NCI-H1105 treated with DMSO at 0.1 percent for 48 hours (cell line): ENCODE data around the gene ITGA4.

Experiments
- DNase-seq: peaks from one replicate; lab custom pipeline; 2025; lab: John Stamatoyannopoulos, UW

Gene ITGA4

DNA sequence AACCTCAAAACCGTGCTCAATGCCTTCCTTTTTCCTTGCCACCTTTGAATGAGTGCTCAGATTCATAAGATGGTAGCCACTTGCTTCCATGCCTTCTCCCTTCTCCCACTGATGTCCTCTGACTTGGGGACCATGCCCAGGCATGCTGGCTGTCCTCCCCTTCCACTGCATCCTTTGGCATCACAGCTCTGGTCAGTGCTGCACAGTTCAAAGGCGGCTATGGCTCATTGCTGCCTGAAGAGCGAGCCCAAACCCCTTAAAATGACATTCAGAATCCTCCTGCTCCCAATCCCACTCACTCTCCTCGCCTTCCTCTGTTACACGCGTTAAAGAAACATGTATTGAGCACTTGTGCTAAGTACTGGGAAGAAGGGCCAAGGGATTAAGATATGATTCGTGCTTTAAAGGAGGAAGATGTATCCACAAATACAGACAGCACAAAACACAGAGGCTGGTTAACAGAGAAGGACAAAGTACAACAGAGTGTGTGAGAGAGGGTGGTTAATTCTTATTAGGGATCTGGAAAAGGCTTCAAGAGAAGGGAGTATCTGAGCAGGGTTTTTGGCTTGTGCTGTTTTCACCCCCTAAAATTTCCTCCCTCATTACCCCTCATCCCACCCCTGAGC is 118.0 kb downstream of the ITGA4 start:
- DNase-seq = peak; percentile 42

DNA sequence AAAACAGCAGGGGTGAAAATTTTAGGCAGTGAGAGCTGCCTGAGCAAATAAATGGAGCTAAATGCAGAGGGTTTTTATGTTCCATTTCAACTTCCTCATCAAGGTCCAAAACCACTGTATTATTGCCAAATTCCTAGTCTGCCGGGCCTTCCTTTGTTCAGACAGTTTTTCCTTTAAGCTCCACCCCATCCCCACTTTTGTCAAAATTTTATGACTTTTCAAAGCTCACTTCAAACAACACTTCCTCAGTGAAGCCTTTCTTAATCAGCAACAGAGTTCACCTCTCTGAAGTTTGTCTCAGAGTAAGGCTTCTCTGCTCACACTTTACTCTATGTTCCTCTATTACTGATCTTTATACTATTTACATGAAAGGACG is 118.5 kb downstream of the ITGA4 start:
- peak; percentile 42 for DNase-seq

DNA sequence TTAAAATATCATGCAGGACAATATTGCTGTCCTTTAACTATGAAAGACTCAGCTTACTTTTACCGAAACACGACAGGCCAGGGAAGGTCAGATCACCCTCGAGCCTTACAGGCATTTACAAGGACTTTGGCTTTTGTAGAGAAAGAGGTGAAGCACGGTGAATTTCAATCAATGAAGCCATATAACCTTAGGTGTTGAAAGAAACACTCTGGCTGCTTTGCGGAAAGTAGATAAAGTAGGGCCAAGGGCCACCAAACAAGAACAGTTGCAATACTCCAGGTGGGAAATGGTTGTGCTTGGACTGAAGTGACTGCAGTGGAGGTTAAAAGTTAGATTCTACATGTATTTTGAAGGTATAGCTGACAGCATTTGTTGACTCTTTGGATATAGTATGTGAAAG is 119.2 kb downstream of the ITGA4 start:
- DNase-seq = no peak

DNA sequence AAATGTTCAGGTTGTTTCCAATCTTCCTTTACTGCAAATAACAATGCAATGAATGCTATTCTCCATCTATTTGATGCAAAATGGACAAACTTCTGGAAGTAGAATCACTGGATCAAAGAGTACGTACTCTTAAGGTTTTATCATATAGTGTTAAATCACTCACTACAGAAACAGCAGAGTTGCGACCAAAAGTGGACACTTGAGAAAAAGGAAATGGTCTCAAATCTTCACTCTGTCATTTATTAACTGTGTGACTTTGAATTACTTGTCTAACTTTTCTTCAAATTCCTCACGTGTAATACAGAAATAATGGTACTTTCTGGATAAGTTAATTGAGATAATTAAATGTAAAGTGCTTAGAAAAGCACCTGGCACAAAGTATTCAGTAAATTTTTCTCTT is 121.6 kb downstream of the ITGA4 start:
- DNase-seq = no peak

DNA sequence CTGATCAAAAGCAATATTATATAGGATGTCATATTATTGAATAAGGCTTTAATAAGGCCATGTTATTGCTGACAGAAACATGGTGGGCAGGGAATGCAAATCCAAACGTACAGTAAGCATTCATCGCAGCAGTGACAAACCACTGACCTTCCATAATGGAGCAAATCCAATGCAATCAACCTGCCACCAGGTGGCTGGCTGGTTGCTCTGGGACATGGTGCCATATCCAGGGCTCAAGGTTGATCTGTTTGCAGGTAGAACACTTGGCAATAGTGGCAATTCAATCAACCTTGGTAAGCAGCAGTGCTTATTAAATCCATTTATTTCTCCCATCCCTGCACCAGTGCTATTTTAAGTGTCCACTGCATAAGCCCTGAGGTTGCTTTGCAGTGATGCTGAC is 124.3 kb downstream of the ITGA4 start:
- DNase-seq = no peak

DNA sequence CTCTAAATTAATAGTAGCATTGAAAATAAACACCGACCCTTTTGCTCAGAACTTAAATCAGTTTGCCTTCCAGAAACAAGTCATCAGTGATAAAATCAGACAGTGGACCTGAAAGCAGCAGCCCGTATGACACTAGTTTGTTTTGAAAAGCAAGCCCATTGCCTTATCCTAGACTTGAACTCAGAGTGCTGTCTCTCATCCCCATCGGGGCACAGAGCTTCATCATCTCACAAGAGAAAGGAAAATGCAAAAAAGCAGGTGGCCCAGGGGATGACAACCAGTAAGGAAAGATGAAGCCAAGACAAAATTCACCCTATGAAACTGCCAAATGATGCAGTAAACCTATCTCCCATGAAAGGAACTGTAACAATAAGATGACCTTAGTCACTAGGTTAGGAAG is 128.5 kb downstream of the ITGA4 start:
- peak; percentile 55 for DNase-seq
